MV-4-11 (cell line): ENCODE data around the gene NRSN2.
A peak's percentile ranks its signal among the peaks of the same experiment; 100 is the strongest.
"Not testable (repeated sequence)": the region's sequence is repeated elsewhere in the genome, so short reads cannot be mapped to it uniquely, and the experiment has no call there.

Source experiments
- DNase-seq: peaks from one replicate; lab custom pipeline; 2025; lab: John Stamatoyannopoulos, UW

NRSN2 gene

GRCh38 chr20:354298-354977 lies 7.5 kb downstream of the NRSN2 start:
- peak; percentile 53 for DNase-seq

GRCh38 chr20:356154-356553 lies 9.2 kb downstream of the NRSN2 start:
- DNase-seq = not testable (repeated sequence)

- no peak for DNase-seq
These were observed 9.8 kb downstream of the NRSN2 start for GRCh38 chr20:356745-357144.

GRCh38 chr20:358891-359555 lies 12.1 kb downstream of the NRSN2 start:
- no peak for DNase-seq

- no peak for DNase-seq
These were observed 14.7 kb downstream of the NRSN2 start for GRCh38 chr20:361561-361960.

- peak; percentile 92 for DNase-seq
These were observed 15.7 kb downstream of the NRSN2 start for GRCh38 chr20:362271-363254.

- no peak for DNase-seq
These were observed 16.6 kb downstream of the NRSN2 start for GRCh38 chr20:363319-364078.

- DNase-seq = no peak
These were observed 18.2 kb downstream of the NRSN2 start for GRCh38 chr20:364905-365794.

- no peak for DNase-seq
These were observed 19.3 kb downstream of the NRSN2 start for GRCh38 chr20:366041-366718.

- DNase-seq = no peak
These were observed 20.0 kb downstream of the NRSN2 start for GRCh38 chr20:366719-367485.

GRCh38 chr20:367486-367887 lies 20.6 kb downstream of the NRSN2 start:
- DNase-seq = no peak

GRCh38 chr20:368915-369314 lies 22.0 kb downstream of the NRSN2 start:
- DNase-seq = no peak

- DNase-seq = no peak
These were observed 23.3 kb downstream of the NRSN2 start for GRCh38 chr20:370151-370600.

GRCh38 chr20:370977-371754 lies 24.3 kb downstream of the NRSN2 start:
- no peak for DNase-seq

GRCh38 chr20:371755-372542 lies 25.0 kb downstream of the NRSN2 start:
- DNase-seq = peak; percentile 93

GRCh38 chr20:372543-373082 lies 25.7 kb downstream of the NRSN2 start:
- DNase-seq = peak; percentile 78

- DNase-seq = peak; percentile 89
These were observed 26.4 kb downstream of the NRSN2 start for GRCh38 chr20:373171-373890.
